TTC549 (cell line): ENCODE results near the gene PRR13.
A peak's percentile ranks its signal among the peaks of the same experiment; 100 is the strongest.
"Not testable (repeated sequence)": the region's sequence is repeated elsewhere in the genome, so short reads cannot be mapped to it uniquely, and the experiment has no call there.

Experiments used
- FAIRE-seq: peaks from 2 replicates; lab custom pipeline; 2012; peaks lifted over from hg19 to GRCh38; lab: Jason Lieb, UNC

The PRR13 gene

DNA sequence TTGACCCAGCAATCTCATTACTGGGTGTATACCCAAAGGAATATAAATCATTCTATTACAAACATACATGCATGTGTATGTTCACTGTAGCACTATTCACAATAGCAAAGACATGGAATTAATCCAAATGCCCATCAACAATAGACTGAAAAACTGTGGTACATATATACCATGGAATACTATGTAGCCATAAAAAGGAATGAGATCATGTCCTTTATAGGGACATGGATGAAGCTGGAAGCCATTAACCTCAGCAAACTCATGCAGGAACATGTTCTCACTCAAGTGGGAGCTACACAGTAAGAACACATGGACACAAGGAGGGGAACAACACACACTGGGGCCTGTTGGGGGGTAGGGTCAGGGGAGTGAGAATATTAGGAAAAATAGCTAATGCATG lies 2.0 kb upstream of the PRR13 start:
- not testable (repeated sequence) for FAIRE-seq

DNA sequence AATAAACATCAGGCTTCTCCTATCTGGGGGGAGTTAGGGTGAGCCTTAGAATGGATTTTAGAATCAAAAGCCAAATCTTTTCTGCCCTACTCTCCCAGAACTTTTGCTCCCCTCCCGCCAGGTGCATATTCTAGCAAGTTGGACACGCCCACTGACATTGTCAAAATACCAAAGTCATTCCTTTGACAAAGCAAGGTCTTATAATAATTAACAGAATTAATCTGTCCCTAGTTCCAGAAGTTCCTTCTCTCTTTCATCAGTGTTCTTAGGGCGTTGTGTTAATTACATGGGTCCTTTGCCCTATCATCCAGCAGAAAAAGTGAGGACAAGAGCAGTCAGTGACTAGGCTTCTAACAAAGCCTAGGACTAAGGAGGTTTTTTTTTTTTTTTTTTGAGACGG lies 2.4 kb downstream of the PRR13 start:
- no peak for FAIRE-seq

DNA sequence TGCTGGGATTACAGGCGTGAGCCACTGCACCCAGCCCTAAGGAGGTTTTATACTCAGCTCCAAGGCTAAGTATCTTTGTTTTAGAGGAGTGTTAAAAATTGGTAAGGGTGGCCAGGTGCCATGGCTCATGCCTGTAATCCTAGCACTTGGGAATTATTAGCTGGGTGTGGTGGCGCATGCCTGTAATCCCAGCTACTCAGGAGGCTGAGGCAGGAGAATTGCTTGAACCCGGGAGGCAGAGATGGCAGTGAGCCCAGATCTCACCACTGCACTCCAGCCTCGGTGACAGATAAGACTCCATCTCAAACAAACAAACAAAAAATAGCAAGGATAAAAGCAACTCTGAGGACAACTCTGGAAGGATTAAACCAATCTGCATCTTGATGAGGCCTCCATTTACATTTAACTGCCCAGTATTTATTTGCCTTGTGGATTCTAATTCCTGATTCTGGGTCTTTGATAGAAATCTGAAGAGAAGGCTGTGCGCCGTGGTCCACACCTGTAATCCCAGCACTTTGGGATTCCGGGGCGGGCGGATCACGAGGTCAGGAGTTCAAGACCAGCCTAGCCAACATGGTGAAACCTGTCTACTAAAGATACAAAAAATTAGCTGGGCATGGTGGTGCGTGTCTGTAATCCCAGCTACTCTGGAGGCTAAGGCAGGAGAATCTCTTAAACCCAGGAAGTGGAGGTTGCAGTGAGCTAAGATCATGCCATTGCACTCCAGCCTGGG lies 3.2 kb downstream of the PRR13 start:
- not testable (repeated sequence) for FAIRE-seq

DNA sequence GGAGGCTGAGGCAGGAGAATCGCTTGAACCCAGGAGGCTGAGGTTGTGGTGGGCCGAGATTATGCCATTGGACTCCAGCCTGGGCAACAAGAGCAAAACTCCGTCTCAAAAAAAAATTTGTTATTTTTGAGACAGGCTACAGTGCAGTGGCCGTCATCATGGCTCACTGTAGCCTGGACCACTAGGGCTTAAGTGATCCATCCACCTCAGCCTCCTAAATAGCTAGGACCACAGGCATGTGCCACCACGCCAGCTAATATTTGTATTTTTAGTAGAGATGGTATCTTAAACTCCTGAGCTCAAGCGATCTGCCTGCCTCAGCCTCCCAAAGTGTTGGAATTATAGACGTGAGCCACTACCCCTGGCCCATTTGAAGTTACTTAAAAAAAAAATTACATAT lies 9.4 kb downstream of the PRR13 start:
- FAIRE-seq: no peak

GRCh38 chr12:53451661-53452158 lies 10.2 kb downstream of the PRR13 start, which contains the start of gene PCBP2:
TSS of gene PCBP2 (plus strand) at chr12:53452102. CDS start at chr12:53454801, 2,699 bp downstream.
- peak; percentile 88 for FAIRE-seq

DNA sequence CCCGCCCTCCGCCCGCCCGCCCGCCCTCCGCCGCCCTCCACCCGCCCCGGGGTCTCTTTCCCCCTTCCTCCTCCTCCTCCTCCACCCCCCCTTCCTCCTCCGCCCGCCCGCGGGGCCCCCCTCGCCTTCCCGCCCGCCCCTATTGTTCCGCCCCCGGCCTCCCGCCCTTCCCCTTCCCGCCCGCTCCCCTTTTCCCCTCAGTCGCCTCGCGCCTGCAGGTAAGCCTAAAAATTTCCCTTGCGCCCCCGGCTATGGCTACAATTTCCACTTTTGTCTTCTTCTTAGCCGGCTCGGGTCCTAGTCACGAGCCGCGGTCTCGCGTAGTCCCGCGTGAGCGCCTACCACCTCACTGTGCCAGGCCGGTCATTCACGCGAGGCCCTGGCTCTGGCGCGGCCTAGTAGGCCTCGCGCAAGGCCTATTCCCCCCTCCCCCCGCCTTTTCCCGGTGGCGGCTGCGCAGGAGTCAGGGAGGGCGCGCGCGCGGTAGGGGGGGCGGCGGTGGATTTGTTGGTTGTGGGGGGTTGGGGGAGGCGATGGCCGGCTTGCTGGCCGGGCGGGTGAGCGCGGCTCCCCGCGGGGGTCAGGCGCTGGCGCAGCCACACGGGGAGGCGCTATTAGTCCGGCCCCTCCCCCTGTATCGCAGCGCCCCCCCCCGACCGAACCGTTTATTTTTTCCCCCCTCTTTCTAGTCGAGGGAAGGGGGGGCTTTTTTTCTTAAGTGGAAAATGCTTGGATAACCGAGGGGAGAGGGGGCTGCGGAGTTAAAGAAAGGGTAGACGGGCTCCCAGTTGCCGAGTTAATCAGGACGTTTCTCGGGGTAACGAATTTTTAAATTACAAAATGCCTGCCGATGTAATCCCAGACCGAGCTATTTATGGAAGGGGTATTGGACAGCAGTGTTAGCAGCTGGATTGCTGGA lies 10.9 kb downstream of the PRR13 start:
- FAIRE-seq: no peak

GRCh38 chr12:53453953-53454640 lies 12.6 kb downstream of the PRR13 start:
- no peak for FAIRE-seq

- no peak for FAIRE-seq
Measured at GRCh38 chr12:53454707-53455106, 13.2 kb downstream of the PRR13 start.

GRCh38 chr12:53456654-53457366 lies 15.3 kb downstream of the PRR13 start:
- no peak for FAIRE-seq

DNA sequence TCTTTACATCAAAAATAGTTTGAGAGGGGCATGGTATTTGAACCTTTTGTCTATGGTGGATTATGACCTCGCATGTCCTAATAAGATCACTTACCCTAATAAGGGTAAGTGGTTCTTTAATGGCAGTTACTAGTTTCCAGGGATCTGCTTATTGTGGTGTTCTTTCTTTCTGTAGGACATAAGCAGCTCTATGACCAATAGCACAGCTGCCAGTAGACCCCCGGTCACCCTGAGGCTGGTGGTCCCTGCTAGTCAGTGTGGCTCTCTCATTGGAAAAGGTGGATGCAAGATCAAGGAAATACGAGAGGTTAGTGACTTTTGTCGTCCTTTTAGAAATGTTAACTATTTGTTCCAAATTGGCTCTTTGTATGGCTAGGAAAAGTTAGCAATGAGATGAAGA lies 17.6 kb downstream of the PRR13 start:
- no peak for FAIRE-seq

DNA sequence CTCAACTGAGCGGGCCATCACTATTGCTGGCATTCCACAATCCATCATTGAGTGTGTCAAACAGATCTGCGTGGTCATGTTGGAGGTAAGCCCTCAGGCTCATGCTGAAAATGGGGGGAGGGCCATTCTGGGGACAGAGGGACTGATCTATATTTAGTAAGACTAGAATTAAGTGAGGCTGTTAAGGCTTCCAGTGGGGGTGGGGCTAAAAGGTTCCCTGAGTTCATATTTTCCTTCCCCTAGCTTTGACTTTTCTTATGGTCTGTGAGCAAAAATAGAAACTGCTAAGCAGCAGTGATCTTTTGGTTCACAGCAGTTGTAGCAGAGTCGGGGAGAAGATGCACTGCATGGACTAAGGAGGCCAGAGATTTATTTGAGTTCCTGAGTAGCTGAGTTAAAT lies 19.5 kb downstream of the PRR13 start:
- FAIRE-seq: no peak

- no peak for FAIRE-seq
Measured at GRCh38 chr12:53461591-53461990, 20.1 kb downstream of the PRR13 start.

DNA sequence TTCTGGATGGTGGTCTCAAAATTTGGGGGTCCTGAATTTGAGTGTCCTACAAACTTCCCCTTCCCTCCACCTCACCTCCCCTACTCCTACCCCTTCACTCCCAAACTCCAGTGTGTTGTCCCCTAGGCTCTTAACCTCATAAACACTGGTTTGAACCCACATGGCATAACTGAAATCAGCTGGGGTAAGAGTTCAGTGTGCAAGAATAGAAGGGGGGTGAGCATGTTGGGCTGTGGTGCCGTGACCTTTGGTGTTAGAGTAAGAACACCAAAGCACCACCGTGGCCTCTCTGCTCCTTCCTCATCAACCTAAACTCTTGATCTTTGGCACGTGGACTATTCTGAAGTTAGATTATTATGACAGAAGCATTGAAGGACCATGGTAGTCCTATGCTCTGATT lies 21.4 kb downstream of the PRR13 start:
- FAIRE-seq: no peak

DNA sequence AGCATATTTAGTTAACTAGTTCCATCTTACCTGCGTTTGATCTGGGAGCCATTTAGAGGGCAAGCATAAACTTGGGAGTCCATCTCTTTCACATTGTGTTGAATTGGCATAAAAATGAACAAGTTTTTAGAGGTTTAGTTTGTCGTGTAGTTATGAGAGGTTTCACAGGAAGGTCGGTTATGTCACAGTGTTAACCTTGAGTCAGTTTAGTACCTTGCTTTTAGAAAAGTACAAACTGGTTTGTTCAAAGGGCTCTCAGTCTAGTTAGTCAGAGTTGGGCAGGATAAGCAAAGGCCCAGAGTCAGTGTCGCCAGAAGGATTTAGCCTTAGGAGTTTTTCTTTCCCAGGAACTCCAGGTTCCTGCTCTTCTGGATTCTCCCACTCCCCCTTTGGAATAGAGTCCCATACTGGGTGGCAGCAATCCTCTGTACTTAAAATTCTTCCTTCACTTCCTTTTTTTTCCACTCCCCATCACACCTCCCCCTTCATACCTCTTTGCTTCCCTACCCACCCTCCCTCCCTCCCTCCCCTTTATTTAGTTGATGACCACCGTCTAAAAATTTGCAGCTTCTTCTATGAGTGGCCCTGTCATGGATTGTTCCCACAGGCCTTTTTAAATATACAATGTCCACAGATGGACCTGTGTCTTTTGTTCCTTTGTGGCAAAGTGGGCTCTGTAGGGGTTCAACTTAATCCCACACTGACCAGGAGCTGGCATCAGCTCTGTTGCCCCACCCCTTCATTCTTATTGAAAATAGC lies 22.4 kb downstream of the PRR13 start:
- no peak for FAIRE-seq

- no peak for FAIRE-seq
Measured at GRCh38 chr12:53464685-53465418, 23.3 kb downstream of the PRR13 start.

GRCh38 chr12:53465679-53466078 lies 24.1 kb downstream of the PRR13 start:
- FAIRE-seq: no peak

DNA sequence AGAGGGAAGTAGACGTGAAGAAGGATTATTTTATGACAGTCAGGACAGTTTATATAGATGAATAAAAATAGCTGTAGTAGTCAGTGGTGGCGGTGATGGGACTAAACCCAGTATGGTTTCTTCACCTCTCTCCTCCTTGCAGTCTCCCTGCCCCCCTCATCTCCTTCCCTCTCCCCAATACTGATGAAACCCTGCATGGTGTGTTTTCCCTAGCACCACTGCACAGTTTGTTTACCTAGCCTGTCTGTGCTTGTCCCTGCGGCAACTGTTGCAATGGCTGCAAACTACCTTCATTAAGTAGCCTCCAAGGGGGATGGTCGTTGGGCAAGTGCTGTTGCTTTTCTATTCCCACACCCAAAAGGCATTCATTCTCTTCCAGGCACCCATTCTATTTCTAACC lies 25.1 kb downstream of the PRR13 start:
- FAIRE-seq: no peak

DNA sequence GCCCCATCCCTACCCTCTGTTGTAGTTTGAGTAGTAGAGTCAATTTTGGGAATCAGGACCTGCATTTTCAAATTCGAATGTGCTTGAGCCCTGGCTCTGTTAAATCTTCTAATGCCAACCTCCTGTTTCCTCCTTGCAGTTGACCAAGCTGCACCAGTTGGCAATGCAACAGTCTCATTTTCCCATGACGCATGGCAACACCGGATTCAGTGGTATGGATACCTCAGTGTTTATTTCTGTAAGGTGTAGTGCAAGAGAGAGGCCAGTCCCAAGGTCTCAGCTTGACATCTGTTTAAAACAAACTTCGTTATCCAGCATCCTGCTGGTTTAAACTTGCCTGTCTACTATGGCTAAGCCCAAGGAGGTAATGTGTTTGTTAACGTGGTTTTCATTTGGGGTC lies 25.5 kb downstream of the PRR13 start:
- FAIRE-seq: no peak

DNA sequence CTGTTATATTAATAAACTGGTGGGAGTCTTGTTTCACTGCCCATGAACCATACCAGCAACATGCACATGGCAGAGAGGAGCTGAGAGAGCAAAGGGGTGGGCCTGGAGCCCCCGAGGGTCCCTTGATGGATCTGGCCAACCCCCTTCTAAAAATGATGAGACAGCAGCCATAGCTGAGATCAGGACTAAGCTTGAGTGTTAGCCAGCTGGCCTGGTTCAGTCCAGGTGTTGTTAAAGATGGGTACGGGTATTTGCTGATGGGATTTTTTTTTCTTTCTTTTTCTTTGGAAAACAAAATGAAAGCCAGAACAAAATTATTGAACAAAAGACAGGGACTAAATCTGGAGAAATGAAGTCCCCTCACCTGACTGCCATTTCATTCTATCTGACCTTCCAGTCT lies 26.3 kb downstream of the PRR13 start:
- no peak for FAIRE-seq

DNA sequence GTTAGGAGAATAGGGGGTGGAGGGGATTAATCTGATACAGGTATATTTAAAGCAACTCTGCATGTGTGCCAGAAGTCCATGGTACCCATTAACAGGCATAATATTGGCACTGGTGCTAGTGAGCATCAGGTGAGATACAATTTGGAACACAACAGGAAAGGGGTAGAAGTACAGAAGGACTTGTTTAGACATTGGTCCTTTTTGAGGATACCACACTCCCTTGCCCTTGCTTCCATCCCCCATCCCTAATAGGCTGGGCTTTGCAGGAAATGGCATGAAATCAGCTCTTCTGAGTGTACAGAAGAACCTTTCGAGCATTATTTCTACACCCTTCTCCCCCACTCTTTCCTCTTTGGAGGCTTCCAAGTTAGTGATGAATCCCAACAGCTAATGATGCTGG lies 26.7 kb downstream of the PRR13 start:
- FAIRE-seq: no peak
